ENCODE results near the gene MED1. TPM values are rescaled to one million over a fixed set of nuclear protein-coding genes. Genes with fewer than 3 reads are reported as not detected.

MED1 gene
- total and polyA plus RNA-seq, 9 of the 15 experiments (the other 6 are each of a cell fraction or from before 2014, with no cell fraction given) = 14.0 to 59.8 (median 46.7) TPM

GRCh38 chr17:39461926-39462569, 11.0 kb upstream of the MED1 start (continued):
- TF ChIP-seq, protein P1, sequence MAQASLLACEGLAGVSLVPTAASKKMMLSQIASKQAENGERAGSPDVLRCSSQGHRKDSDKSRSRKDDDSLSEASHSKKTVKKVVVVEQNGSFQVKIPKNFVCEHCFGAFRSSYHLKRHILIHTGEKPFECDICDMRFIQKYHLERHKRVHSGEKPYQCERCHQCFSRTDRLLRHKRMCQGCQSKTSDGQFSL (CRISPR knock-in tag; IDR thresholded peaks at IDR 0.05) = no peak; the same call in 1 of the 2 replicates
- TF ChIP-seq, protein P1 (tag; IDR thresholded peaks at IDR 0.05) = peak in 1 of 2 experiments; percentile 89; a peak in 1 of 4 replicates
- TF ChIP-seq, protein P2, sequence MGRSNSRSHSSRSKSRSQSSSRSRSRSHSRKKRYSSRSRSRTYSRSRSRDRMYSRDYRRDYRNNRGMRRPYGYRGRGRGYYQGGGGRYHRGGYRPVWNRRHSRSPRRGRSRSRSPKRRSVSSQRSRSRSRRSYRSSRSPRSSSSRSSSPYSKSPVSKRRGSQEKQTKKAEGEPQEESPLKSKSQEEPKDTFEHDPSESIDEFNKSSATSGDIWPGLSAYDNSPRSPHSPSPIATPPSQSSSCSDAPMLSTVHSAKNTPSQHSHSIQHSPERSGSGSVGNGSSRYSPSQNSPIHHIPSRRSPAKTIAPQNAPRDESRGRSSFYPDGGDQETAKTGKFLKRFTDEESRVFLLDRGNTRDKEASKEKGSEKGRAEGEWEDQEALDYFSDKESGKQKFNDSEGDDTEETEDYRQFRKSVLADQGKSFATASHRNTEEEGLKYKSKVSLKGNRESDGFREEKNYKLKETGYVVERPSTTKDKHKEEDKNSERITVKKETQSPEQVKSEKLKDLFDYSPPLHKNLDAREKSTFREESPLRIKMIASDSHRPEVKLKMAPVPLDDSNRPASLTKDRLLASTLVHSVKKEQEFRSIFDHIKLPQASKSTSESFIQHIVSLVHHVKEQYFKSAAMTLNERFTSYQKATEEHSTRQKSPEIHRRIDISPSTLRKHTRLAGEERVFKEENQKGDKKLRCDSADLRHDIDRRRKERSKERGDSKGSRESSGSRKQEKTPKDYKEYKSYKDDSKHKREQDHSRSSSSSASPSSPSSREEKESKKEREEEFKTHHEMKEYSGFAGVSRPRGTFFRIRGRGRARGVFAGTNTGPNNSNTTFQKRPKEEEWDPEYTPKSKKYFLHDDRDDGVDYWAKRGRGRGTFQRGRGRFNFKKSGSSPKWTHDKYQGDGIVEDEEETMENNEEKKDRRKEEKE (IDR thresholded peaks at IDR 0.05; ENCODE audit: borderline replicate concordance in 1 of 2, control insufficient read depth in 1 of 2, low read depth in 2 of 2, low read length in 1 of 2) = no peak
- 0 out of 2 replicates have a peak, but pooled peaks have one; percentile 22 for TF ChIP-seq NBN (IDR thresholded peaks at IDR 0.05; ENCODE audit: low read depth)
- no peak for TF ChIP-seq TCF7L2 (IDR thresholded peaks at IDR 0.05; ENCODE audit: low read depth, low read length)
- TF ChIP-seq, protein P3, sequence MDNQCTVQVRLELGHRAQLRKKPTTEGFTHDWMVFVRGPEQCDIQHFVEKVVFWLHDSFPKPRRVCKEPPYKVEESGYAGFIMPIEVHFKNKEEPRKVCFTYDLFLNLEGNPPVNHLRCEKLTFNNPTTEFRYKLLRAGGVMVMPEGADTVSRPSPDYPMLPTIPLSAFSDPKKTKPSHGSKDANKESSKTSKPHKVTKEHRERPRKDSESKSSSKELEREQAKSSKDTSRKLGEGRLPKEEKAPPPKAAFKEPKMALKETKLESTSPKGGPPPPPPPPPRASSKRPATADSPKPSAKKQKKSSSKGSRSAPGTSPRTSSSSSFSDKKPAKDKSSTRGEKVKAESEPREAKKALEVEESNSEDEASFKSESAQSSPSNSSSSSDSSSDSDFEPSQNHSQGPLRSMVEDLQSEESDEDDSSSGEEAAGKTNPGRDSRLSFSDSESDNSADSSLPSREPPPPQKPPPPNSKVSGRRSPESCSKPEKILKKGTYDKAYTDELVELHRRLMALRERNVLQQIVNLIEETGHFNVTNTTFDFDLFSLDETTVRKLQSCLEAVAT (IDR thresholded peaks at IDR 0.05) = peak in 1 of 2 experiments; percentile 61; a peak in 1 of 4 replicates
- TF ChIP-seq MEF2A (IDR thresholded peaks at IDR 0.05; ENCODE audit: control insufficient read depth, low read depth, low read length) = no peak
- 0 out of 2 replicates have a peak, but pooled peaks have one; percentile 0 for TF ChIP-seq VEZF1 (CRISPR knock-in tag; IDR thresholded peaks at IDR 0.05)
- TF ChIP-seq TEAD1 (CRISPR knock-in tag; IDR thresholded peaks at IDR 0.05) = 0 out of 4 replicates have a peak, but pooled peaks of 1 of the 2 experiments have one; percentile 42
- TF ChIP-seq RBBP5 (IDR thresholded peaks at IDR 0.05; ENCODE audit: borderline replicate concordance, insufficient read depth, low read length, poor library complexity, severe bottlenecking) = peak; percentile 21
- peak; percentile 24; the same call in 1 of the 2 replicates for TF ChIP-seq ETV5 (CRISPR knock-in tag; IDR thresholded peaks at IDR 0.05; ENCODE audit: low read depth)
- 0 out of 2 replicates have a peak, but pooled peaks have one; percentile 28 for TF ChIP-seq ETS1 (conservative IDR thresholded peaks at IDR 0.05; ENCODE audit: control insufficient read depth, low read depth, low read length)
- TF ChIP-seq CREB1 (IDR thresholded peaks at IDR 0.05) = no peak; the same call in 1 of the 2 replicates
- TF ChIP-seq CREB1 (CRISPR knock-in tag; IDR thresholded peaks at IDR 0.05) = peak; percentile 21; the same call in 1 of the 2 replicates
- TF ChIP-seq, protein P4, sequence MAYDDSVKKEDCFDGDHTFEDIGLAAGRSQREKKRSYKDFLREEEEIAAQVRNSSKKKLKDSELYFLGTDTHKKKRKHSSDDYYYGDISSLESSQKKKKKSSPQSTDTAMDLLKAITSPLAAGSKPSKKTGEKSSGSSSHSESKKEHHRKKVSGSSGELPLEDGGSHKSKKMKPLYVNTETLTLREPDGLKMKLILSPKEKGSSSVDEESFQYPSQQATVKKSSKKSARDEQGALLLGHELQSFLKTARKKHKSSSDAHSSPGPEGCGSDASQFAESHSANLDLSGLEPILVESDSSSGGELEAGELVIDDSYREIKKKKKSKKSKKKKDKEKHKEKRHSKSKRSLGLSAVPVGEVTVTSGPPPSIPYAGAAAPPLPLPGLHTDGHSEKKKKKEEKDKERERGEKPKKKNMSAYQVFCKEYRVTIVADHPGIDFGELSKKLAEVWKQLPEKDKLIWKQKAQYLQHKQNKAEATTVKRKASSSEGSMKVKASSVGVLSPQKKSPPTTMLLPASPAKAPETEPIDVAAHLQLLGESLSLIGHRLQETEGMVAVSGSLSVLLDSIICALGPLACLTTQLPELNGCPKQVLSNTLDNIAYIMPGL (CRISPR knock-in tag; IDR thresholded peaks at IDR 0.05) = 0 out of 2 replicates have a peak, but pooled peaks have one; percentile 26

Measured in K562 (cell line).